ENCODE results near the gene ITGAE.

The ITGAE gene

DNA sequence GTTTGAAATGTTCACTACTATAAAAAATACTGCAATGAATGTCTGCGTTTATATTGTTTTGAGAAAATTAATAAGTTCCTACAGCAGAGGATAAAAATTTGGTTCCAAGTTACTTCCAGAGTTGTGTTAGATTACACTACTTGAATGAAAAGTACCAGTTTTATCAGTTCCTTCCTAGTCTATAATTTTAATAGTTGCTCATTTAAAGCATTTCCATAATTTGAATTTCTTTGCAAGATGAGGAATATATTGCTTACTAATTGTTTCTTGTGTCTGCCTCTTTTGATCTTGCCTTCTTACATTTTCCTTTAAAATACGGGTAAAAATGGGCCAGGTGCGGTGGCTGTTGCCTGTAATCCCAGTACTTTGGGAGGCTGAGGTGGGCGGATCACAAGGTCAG is 128.4 kb downstream of the ITGAE start:
- FAIRE-seq: no peak
- DNase-seq (ENCODE audit: low spot score): no peak

DNA sequence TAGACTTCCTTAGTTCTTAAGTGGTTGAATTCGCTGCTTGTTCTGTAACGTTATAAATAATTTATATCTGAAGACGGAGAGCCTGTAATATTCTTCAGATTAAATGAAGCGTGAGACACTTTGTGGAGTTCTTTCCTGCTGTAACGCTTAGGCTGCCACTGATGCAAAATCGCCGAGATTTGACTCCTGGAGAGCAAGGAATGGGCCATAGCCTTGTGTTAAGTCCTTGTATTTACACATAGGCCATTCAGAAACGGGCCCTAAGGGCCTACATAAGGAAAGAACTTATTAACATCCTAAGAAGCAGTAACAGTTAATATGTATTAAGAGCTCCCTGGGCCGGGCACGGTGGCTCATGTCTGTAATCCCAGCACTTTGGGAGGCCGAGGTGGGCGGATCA is 131.4 kb downstream of the ITGAE start:
- DNase-seq (ENCODE audit: low spot score): no peak
- no peak for FAIRE-seq

DNA sequence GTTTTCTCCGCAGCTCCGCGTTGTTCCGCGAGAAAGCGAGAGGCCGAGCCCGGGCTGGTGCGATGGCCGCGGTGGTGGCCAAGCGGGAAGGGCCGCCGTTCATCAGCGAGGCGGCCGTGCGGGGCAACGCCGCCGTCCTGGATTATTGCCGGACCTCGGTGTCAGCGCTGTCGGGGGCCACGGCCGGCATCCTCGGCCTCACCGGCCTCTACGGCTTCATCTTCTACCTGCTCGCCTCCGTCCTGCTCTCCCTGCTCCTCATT is 132.0 kb downstream of the ITGAE start:
- no peak for FAIRE-seq
- DNase-seq (ENCODE audit: low spot score): no peak

DNA sequence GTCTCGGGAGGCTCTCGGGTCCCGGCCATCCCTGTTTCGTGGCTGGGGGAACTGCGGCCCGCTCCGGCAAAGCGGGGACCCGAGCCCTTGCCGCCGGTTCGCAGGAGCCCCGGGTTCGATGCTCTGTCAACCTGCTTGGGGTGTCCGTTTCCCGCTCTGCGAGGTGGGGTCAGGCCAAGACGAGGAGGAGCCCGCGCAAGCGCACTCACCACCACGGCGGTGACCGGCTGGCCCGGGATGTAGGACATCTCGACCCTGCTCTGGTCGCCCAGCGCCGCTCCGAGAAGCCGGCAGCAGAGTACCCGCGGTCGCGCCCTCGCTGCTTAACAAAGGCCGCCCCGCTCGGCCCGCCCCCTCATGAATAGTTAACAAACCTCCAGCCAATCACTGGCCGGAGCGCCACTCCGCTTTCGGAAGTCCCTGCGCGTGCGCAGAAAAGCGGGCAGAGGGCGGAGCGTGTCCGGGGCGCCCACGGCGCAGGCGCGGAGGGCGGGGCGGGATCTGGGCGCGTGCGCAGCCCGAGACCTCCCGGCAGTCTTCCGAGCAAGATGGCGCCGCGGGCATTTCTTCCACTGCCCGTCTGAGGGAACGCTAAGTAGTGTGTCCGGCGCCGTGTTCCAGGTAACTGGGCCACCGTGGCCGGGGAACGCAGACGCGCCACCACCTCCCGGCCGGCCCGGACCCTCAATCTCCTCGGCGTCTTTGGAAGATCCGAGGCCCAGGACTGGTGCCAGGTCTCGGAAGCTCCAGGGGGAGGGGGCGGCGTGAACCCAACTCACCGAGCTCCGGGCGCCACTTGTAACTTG is 132.5 kb downstream of the ITGAE start, which contains the start of the genes EMC6 and TAX1BP3:
EMC6 (plus strand) TSS at position 534 of the 806 bp plus-strand sequence. CDS start 335 bp downstream, outside the sequence.
TAX1BP3 (minus strand) TSS at position 300 of the 806 bp plus-strand sequence; CDS start at position 248, 52 bp downstream.
- DNase-seq (ENCODE audit: low spot score) (peak; percentile 96), FAIRE-seq (no peak)

DNA sequence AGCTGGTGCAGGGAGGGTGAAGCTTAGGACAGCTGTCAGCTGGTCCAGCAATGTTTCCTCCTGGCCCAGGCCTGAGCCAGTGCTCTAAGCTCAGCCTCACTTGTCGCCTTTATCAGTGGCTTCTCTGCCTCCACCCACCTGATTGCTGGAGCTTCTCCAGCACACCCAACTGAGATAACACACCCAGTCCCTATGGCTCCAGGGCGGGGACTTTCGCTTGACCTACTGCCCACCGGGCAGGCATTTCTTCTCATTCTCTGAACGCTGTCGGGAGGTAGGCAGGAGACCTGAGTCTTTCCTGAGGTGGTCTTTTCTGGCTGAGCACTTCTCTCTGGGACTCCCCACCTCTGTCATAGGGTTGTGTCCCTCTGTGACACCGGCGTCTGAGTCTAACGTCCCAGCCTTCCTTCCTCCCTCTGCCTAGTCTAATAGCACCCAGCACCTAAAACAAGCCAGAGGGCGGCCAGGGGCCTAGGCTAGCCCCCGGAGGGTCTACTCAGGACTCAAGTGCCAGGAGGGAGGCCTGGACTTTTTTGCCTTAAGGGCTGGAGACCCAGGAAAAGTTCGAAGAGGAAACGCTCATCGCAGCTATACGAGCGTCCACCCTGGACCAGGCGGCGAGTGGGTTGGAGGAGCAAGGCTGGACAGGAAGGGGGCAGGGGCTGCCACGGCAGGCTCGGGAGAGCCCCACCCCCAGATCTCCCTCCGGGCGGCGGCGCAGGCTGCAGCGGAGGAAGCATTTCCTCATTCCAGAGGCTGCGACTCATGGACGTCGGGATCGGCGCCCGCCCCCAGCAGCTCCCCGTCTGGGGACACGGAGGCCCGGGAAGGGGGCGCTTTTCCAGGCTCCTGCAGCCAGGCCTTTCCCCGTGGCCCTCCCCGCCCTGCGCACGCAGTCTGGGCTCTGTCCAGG is 133.4 kb downstream of the ITGAE start:
- peak; percentile 88 for DNase-seq (ENCODE audit: low spot score)
- no peak for FAIRE-seq

DNA sequence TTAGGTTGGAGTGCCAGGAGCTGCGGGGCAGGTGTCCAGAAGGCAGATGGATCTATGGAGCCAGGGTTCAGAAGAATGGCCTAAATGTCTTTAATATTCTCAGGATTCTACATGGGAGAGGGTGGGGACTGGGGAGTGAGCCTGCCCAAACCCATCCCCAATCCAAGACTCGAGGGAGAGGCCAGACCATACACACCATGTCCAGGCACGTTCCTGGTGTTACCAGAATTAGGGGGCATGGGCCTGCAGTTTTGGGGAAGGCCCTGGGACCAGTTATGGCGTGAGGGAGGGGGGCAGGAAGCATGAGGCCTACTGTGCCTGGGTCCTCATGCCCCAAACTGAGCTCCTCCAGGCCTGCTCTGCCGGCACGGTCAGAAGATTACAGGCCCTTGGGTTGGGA is 134.5 kb downstream of the ITGAE start:
- FAIRE-seq (no peak), DNase-seq (ENCODE audit: low spot score) (no peak)

DNA sequence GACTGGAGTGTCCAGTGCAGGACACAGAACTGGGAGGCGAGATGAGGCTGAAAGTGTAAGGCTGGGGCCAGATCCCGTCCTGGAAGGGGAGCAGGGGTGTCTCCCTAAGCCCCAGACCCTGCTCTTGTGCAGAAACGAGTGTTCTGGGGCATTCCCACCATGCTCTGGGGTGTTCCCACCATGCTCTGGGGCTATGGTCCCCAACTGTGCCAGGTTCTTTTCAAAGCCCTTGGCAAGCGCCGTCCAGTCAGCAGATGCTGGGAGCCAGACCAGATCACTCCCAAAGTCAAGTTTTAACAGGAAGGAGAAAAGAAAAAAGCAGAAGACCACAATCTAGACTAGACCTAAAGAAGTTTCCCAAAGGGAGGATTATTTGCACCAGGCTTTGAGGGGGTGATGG is 135.2 kb downstream of the ITGAE start:
- DNase-seq (ENCODE audit: low spot score): no peak
- no peak for FAIRE-seq

Measured in urothelium cell line (cell line).